ENCODE results near the gene SLC38A3.
"Not testable (repeated sequence)": the region's sequence is repeated elsewhere in the genome, so short reads cannot be mapped to it uniquely, and the experiment has no call there.

Gene SLC38A3

GRCh38 chr3:50242381-50242770, 37.3 kb downstream of the SLC38A3 start:
- Histone ChIP-seq H2BK120ac (ENCODE audit: low read depth, low read length) (no peak overlapping the region), H3K4me3 (ENCODE audit: insufficient read depth in 1 of 2, low read depth in 1 of 2, low read length in 2 of 2) (peak overlapping the region in 1 of 2 experiments; percentile 7), H2BK12ac (ENCODE audit: low read length in 2 of 2) (no peak overlapping the region), H3K27ac (ENCODE audit: low read length, poor library complexity, severe bottlenecking) (peak overlapping the region; percentile 62), H3K27me3 (ENCODE audit: control insufficient read depth in 1 of 2, insufficient read depth in 1 of 2, low read length in 2 of 2) (no peaks in the 10 kb centered on the region), H3K4me1 (ENCODE audit: control insufficient read depth, insufficient read depth, low read depth, low read length) (peaks cover 71% of the 10 kb centered on the region), H2BK5ac (ENCODE audit: low read depth, low read length, poor library complexity, severe bottlenecking) (no peak overlapping the region), H3K14ac (ENCODE audit: low read length in 2 of 2) (no peak overlapping the region), H3K4me2 (ENCODE audit: low read length, poor library complexity, severe bottlenecking) (no peak overlapping the region), H2BK15ac (ENCODE audit: low read depth, poor library complexity, severe bottlenecking) (peak overlapping the region; percentile 68), H3K79me1 (replicated peaks; ENCODE audit: low read length, poor library complexity, severe bottlenecking) (no peaks in the 10 kb centered on the region), H3K9me3 (ENCODE audit: control insufficient read depth, low read length) (no peaks in the 10 kb centered on the region), H3K23ac (ENCODE audit: low read length in 2 of 2) (peak overlapping the region in 1 of 2 experiments; percentile 5), H3K18ac (ENCODE audit: low read depth in 1 of 2, low read length in 2 of 2) (peak overlapping the region; percentile 1), H4K91ac (ENCODE audit: low read length) (no peak overlapping the region), H2AFZ (ENCODE audit: low read depth, low read length) (no peak overlapping the region), H3K4ac (ENCODE audit: low read depth in 1 of 2, low read length in 2 of 2) (no peak overlapping the region), H2AK5ac (ENCODE audit: low read length, severe bottlenecking) (peak overlapping the region; percentile 3), H3K36me3 (ENCODE audit: control insufficient read depth in 1 of 2, insufficient read depth in 2 of 2, low read depth in 1 of 2, low read length in 2 of 2) (peaks cover 33 to 56% of the 10 kb centered on the region in 2 experiments), H4K8ac (ENCODE audit: low read length) (peak overlapping the region; percentile 27), H3K9ac (ENCODE audit: low read length) (peak overlapping the region; percentile 82)
- WGBS: 95% methylated on average over 1 of the region's 3 CpGs
- no peak for DNase-seq

- H3K14ac ChIP-seq (ENCODE audit: low read length in 2 of 2): peak overlapping the region in 1 of 2 experiments; percentile 3
- peak overlapping the region; percentile 62 for H3K27ac ChIP-seq (ENCODE audit: low read length, poor library complexity, severe bottlenecking)
- peak overlapping the region in 1 of 2 experiments; percentile 7 for H3K4me3 ChIP-seq (ENCODE audit: insufficient read depth in 1 of 2, low read depth in 1 of 2, low read length in 2 of 2)
- H2BK5ac ChIP-seq (ENCODE audit: low read depth, low read length, poor library complexity, severe bottlenecking): no peak overlapping the region
- WGBS: 56% methylated on average over 14 of the region's 14 CpGs
- peak overlapping the region; percentile 42 for H4K8ac ChIP-seq (ENCODE audit: low read length)
- H3K9me3 ChIP-seq (ENCODE audit: control insufficient read depth, low read length): no peaks in the 10 kb centered on the region
- H2AK5ac ChIP-seq (ENCODE audit: low read length, severe bottlenecking): peak overlapping the region; percentile 59
- no peaks in the 10 kb centered on the region for H3K79me1 ChIP-seq (replicated peaks; ENCODE audit: low read length, poor library complexity, severe bottlenecking)
- H2BK120ac ChIP-seq (ENCODE audit: low read depth, low read length): no peak overlapping the region
- H3K9ac ChIP-seq (ENCODE audit: low read length): peak overlapping the region; percentile 82
- peak overlapping the region in 1 of 2 experiments; percentile 8 for H2BK12ac ChIP-seq (ENCODE audit: low read length in 2 of 2)
- H2AFZ ChIP-seq (ENCODE audit: low read depth, low read length): no peak overlapping the region
- H3K23ac ChIP-seq (ENCODE audit: low read length in 2 of 2): peak overlapping the region in 1 of 2 experiments; percentile 29
- no peaks in the 10 kb centered on the region for H3K27me3 ChIP-seq (ENCODE audit: control insufficient read depth in 1 of 2, insufficient read depth in 1 of 2, low read length in 2 of 2)
- no peak overlapping the region for H2BK15ac ChIP-seq (ENCODE audit: low read depth, poor library complexity, severe bottlenecking)
- peak; percentile 87 for DNase-seq
- H3K4me1 ChIP-seq (ENCODE audit: control insufficient read depth, insufficient read depth, low read depth, low read length): peaks cover 77% of the 10 kb centered on the region
- peaks cover 33 to 62% of the 10 kb centered on the region in 2 experiments for H3K36me3 ChIP-seq (ENCODE audit: control insufficient read depth in 1 of 2, insufficient read depth in 2 of 2, low read depth in 1 of 2, low read length in 2 of 2)
- no peak overlapping the region for H4K91ac ChIP-seq (ENCODE audit: low read length)
- H3K4ac ChIP-seq (ENCODE audit: low read depth in 1 of 2, low read length in 2 of 2): peak overlapping the region in 1 of 2 experiments; percentile 41
- peak overlapping the region; percentile 6 to 49 for H3K18ac ChIP-seq (ENCODE audit: low read depth in 1 of 2, low read length in 2 of 2)
- peak overlapping the region; percentile 4 for H3K4me2 ChIP-seq (ENCODE audit: low read length, poor library complexity, severe bottlenecking)
Measured at GRCh38 chr3:50242851-50243542, 37.9 kb downstream of the SLC38A3 start.

GRCh38 chr3:50243543-50243895, 38.4 kb downstream of the SLC38A3 start:
- H3K4ac ChIP-seq (ENCODE audit: low read depth in 1 of 2, low read length in 2 of 2): peak overlapping the region in 1 of 2 experiments; percentile 41
- H2BK15ac ChIP-seq (ENCODE audit: low read depth, poor library complexity, severe bottlenecking): no peak overlapping the region
- H3K4me3 ChIP-seq (ENCODE audit: insufficient read depth in 1 of 2, low read depth in 1 of 2, low read length in 2 of 2): peak overlapping the region in 1 of 2 experiments; percentile 7
- H3K9me3 ChIP-seq (ENCODE audit: control insufficient read depth, low read length): no peaks in the 10 kb centered on the region
- DNase-seq: no peak
- peak overlapping the region; percentile 6 to 49 for H3K18ac ChIP-seq (ENCODE audit: low read depth in 1 of 2, low read length in 2 of 2)
- H3K27ac ChIP-seq (ENCODE audit: low read length, poor library complexity, severe bottlenecking): peak overlapping the region; percentile 62
- no peak overlapping the region for H2BK5ac ChIP-seq (ENCODE audit: low read depth, low read length, poor library complexity, severe bottlenecking)
- H3K27me3 ChIP-seq (ENCODE audit: control insufficient read depth in 1 of 2, insufficient read depth in 1 of 2, low read length in 2 of 2): no peaks in the 10 kb centered on the region
- peak overlapping the region in 1 of 2 experiments; percentile 75 for H3K23ac ChIP-seq (ENCODE audit: low read length in 2 of 2)
- WGBS: 89% methylated on average over 4 of the region's 4 CpGs
- H2BK120ac ChIP-seq (ENCODE audit: low read depth, low read length): no peak overlapping the region
- peak overlapping the region; percentile 59 for H2AK5ac ChIP-seq (ENCODE audit: low read length, severe bottlenecking)
- no peaks in the 10 kb centered on the region for H3K79me1 ChIP-seq (replicated peaks; ENCODE audit: low read length, poor library complexity, severe bottlenecking)
- peak overlapping the region; percentile 82 for H3K9ac ChIP-seq (ENCODE audit: low read length)
- H2AFZ ChIP-seq (ENCODE audit: low read depth, low read length): no peak overlapping the region
- H4K8ac ChIP-seq (ENCODE audit: low read length): peak overlapping the region; percentile 42
- H3K4me1 ChIP-seq (ENCODE audit: control insufficient read depth, insufficient read depth, low read depth, low read length): peaks cover 78% of the 10 kb centered on the region
- H3K4me2 ChIP-seq (ENCODE audit: low read length, poor library complexity, severe bottlenecking): peak overlapping the region; percentile 4
- no peak overlapping the region for H4K91ac ChIP-seq (ENCODE audit: low read length)
- H3K36me3 ChIP-seq (ENCODE audit: control insufficient read depth in 1 of 2, insufficient read depth in 2 of 2, low read depth in 1 of 2, low read length in 2 of 2): peaks cover 33 to 66% of the 10 kb centered on the region in 2 experiments
- H2BK12ac ChIP-seq (ENCODE audit: low read length in 2 of 2): peak overlapping the region in 1 of 2 experiments; percentile 59
- no peak overlapping the region for H3K14ac ChIP-seq (ENCODE audit: low read length in 2 of 2)

GRCh38 chr3:50244813-50245212, 39.7 kb downstream of the SLC38A3 start:
- not testable (repeated sequence) for DNase-seq; H4K8ac ChIP-seq (ENCODE audit: low read length); H3K79me1 ChIP-seq (replicated peaks; ENCODE audit: low read length, poor library complexity, severe bottlenecking); H2AK5ac ChIP-seq (ENCODE audit: low read length, severe bottlenecking); H3K9me3 ChIP-seq (ENCODE audit: control insufficient read depth, low read length); H3K27me3 ChIP-seq (ENCODE audit: control insufficient read depth in 1 of 2, insufficient read depth in 1 of 2, low read length in 2 of 2); H3K4me2 ChIP-seq (ENCODE audit: low read length, poor library complexity, severe bottlenecking); H2BK120ac ChIP-seq (ENCODE audit: low read depth, low read length); H2AFZ ChIP-seq (ENCODE audit: low read depth, low read length); H3K23ac ChIP-seq (ENCODE audit: low read length in 2 of 2); H3K4ac ChIP-seq (ENCODE audit: low read depth in 1 of 2, low read length in 2 of 2); H2BK15ac ChIP-seq (ENCODE audit: low read depth, poor library complexity, severe bottlenecking); H3K14ac ChIP-seq (ENCODE audit: low read length in 2 of 2); H3K27ac ChIP-seq (ENCODE audit: low read length, poor library complexity, severe bottlenecking); H2BK12ac ChIP-seq (ENCODE audit: low read length in 2 of 2); H2BK5ac ChIP-seq (ENCODE audit: low read depth, low read length, poor library complexity, severe bottlenecking); H3K4me3 ChIP-seq (ENCODE audit: insufficient read depth in 1 of 2, low read depth in 1 of 2, low read length in 2 of 2); H3K18ac ChIP-seq (ENCODE audit: low read depth in 1 of 2, low read length in 2 of 2); H4K91ac ChIP-seq (ENCODE audit: low read length)
- H3K36me3 ChIP-seq (ENCODE audit: control insufficient read depth in 1 of 2, insufficient read depth in 2 of 2, low read depth in 1 of 2, low read length in 2 of 2): peaks cover 26 to 67% of the 10 kb centered on the region in 2 experiments
- 97% methylated on average over 4 of the region's 6 CpGs for WGBS
- peaks cover 77% of the 10 kb centered on the region for H3K4me1 ChIP-seq (ENCODE audit: control insufficient read depth, insufficient read depth, low read depth, low read length)
- H3K9ac ChIP-seq (ENCODE audit: low read length): peak overlapping the region; percentile 33

Measured in mesenchymal stem cell (in vitro differentiated cells and primary cell).